Uterus (tissue), 2 donors: Measurements from ENCODE around the gene RFC5.

Experiments
- POLR2A ChIP-seq, 2 donors: fragments of 450-650 bp; IDR thresholded peaks; one replicate each; pipeline ENCODE4 v1.6.1; 2016; ENCODE audit warnings: antibody characterized with exemption in 2 of 2, mild to moderate bottlenecking in 1 of 2, moderate library complexity in 1 of 2
- TF ChIP-seq, protein P1 (sequence below), 4 experiments: fragments of 200-600 bp in 2 of 4; fragments of 450-650 bp in 2 of 4; sonication (generic) in 2 of 4; IDR thresholded peaks; one replicate each; pipeline ENCODE4 v1.5.1; 2016 to 2019; ENCODE audit warnings: antibody characterized with exemption in 4 of 4, mild to moderate bottlenecking in 2 of 4, moderate library complexity in 1 of 4

DNA sequence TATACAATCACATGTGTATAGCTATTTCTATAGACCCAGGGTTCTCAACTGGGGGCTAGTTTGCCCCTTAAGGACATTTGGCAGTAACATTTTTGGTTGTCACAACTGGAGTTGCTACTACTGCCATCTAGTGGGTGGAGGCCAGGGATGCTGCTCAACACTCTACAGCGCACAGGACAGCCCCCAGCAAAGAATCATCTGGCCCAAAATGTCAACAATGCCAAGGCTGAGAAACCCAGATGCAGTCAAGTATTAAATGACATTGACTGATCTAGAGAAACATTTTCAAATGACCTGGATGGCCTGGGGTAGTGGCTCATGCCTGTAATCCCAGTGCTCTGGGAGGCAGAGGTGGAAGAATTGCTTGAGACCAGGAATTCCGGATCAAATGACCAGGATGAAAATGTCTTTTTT is 38.6 kb downstream of the RFC5 start:
- no peak for TF ChIP-seq POLR2A (IDR thresholded peaks at IDR 0.05)
- TF ChIP-seq, protein P1, sequence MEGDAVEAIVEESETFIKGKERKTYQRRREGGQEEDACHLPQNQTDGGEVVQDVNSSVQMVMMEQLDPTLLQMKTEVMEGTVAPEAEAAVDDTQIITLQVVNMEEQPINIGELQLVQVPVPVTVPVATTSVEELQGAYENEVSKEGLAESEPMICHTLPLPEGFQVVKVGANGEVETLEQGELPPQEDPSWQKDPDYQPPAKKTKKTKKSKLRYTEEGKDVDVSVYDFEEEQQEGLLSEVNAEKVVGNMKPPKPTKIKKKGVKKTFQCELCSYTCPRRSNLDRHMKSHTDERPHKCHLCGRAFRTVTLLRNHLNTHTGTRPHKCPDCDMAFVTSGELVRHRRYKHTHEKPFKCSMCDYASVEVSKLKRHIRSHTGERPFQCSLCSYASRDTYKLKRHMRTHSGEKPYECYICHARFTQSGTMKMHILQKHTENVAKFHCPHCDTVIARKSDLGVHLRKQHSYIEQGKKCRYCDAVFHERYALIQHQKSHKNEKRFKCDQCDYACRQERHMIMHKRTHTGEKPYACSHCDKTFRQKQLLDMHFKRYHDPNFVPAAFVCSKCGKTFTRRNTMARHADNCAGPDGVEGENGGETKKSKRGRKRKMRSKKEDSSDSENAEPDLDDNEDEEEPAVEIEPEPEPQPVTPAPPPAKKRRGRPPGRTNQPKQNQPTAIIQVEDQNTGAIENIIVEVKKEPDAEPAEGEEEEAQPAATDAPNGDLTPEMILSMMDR (IDR thresholded peaks at IDR 0.05): peak in 2 of 4 experiments; percentile 26 to 39
